A204.1 (cell line): ENCODE data around the gene NEXN.
"Not testable (repeated sequence)": the region's sequence is repeated elsewhere in the genome, so short reads cannot be mapped to it uniquely, and the experiment has no call there.

Experiments
- FAIRE-seq: peaks from 2 replicates; lab custom pipeline; 2012; peaks lifted over from hg19 to GRCh38; lab: Jason Lieb, UNC

Gene NEXN

GRCh38 chr1:77906019-77906545 lies 17.7 kb downstream of the NEXN start:
- FAIRE-seq, result no peak

GRCh38 chr1:77906624-77907023 lies 18.2 kb downstream of the NEXN start:
- no peak for FAIRE-seq

- no peak for FAIRE-seq
Measured at GRCh38 chr1:77910116-77910515, 21.7 kb downstream of the NEXN start.

- not testable (repeated sequence) for FAIRE-seq
Measured at GRCh38 chr1:77918918-77919317, 30.5 kb downstream of the NEXN start.

GRCh38 chr1:77925518-77925917 lies 37.1 kb downstream of the NEXN start:
- FAIRE-seq, result peak; percentile 76

- FAIRE-seq, result no peak
Measured at GRCh38 chr1:77925956-77926355, 37.5 kb downstream of the NEXN start.

- FAIRE-seq, result no peak
Measured at GRCh38 chr1:77926561-77927357, 38.3 kb downstream of the NEXN start.

GRCh38 chr1:77927414-77927813 lies 39.0 kb downstream of the NEXN start:
- no peak for FAIRE-seq

- FAIRE-seq, result no peak
Measured at GRCh38 chr1:77929806-77930205, 41.4 kb downstream of the NEXN start.

- FAIRE-seq, result no peak
Measured at GRCh38 chr1:77938651-77939050, 50.2 kb downstream of the NEXN start.

GRCh38 chr1:77940921-77941570 lies 52.6 kb downstream of the NEXN start:
- no peak for FAIRE-seq

- no peak for FAIRE-seq
Measured at GRCh38 chr1:77942400-77943140, 54.1 kb downstream of the NEXN start.

- FAIRE-seq, result no peak
Measured at GRCh38 chr1:77945345-77945744, 56.9 kb downstream of the NEXN start.

- FAIRE-seq, result no peak
Measured at GRCh38 chr1:77948841-77949424, 60.5 kb downstream of the NEXN start.

GRCh38 chr1:77950873-77951272 lies 62.4 kb downstream of the NEXN start:
- no peak for FAIRE-seq

GRCh38 chr1:77951328-77951727 lies 62.9 kb downstream of the NEXN start:
- FAIRE-seq, result no peak

GRCh38 chr1:77953907-77954306 lies 65.5 kb downstream of the NEXN start:
- no peak for FAIRE-seq

- FAIRE-seq, result no peak
Measured at GRCh38 chr1:77954521-77954920, 66.1 kb downstream of the NEXN start.

- no peak for FAIRE-seq
Measured at GRCh38 chr1:77955709-77956108, 67.3 kb downstream of the NEXN start.

- FAIRE-seq, result no peak
Measured at GRCh38 chr1:77956464-77956863, 68.0 kb downstream of the NEXN start.

GRCh38 chr1:77958391-77958790 lies 70.0 kb downstream of the NEXN start:
- FAIRE-seq, result no peak

- FAIRE-seq, result no peak
Measured at GRCh38 chr1:77958850-77959249, 70.4 kb downstream of the NEXN start.

GRCh38 chr1:77961392-77961791 lies 73.0 kb downstream of the NEXN start:
- no peak for FAIRE-seq
